AG09309 (cell line): ENCODE data around the gene AHCTF1.

ENCODE experiments used
- DNase-seq: peaks from one replicate; pipeline ENCODE4 v3.0.0-alpha.2; 2010; ENCODE audit warnings: low read depth
- H3K4me3 ChIP-seq: 2 replicates; pipeline ENCODE4 v1.5.1; 2011; ENCODE audit warnings: mild to moderate bottlenecking, low read depth, low read length, moderate library complexity; ENCODE audit not compliant: control insufficient read depth
- TF ChIP-seq, protein P1 (sequence below): IDR thresholded peaks from 2 replicates; pipeline ENCODE4 v1.5.1; 2011; ENCODE audit warnings: mild to moderate bottlenecking, low read depth, low read length, inconsistent platforms; ENCODE audit not compliant: insufficient read depth, control insufficient read depth; ENCODE audit errors: missing control alignments

AHCTF1 gene

GRCh38 chr1:246811985-246812384 is 119.8 kb downstream of the AHCTF1 start:
- H3K4me3 ChIP-seq = no peak overlapping the region
- TF ChIP-seq, protein P1, sequence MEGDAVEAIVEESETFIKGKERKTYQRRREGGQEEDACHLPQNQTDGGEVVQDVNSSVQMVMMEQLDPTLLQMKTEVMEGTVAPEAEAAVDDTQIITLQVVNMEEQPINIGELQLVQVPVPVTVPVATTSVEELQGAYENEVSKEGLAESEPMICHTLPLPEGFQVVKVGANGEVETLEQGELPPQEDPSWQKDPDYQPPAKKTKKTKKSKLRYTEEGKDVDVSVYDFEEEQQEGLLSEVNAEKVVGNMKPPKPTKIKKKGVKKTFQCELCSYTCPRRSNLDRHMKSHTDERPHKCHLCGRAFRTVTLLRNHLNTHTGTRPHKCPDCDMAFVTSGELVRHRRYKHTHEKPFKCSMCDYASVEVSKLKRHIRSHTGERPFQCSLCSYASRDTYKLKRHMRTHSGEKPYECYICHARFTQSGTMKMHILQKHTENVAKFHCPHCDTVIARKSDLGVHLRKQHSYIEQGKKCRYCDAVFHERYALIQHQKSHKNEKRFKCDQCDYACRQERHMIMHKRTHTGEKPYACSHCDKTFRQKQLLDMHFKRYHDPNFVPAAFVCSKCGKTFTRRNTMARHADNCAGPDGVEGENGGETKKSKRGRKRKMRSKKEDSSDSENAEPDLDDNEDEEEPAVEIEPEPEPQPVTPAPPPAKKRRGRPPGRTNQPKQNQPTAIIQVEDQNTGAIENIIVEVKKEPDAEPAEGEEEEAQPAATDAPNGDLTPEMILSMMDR = no peak
- no peak for DNase-seq

DNA sequence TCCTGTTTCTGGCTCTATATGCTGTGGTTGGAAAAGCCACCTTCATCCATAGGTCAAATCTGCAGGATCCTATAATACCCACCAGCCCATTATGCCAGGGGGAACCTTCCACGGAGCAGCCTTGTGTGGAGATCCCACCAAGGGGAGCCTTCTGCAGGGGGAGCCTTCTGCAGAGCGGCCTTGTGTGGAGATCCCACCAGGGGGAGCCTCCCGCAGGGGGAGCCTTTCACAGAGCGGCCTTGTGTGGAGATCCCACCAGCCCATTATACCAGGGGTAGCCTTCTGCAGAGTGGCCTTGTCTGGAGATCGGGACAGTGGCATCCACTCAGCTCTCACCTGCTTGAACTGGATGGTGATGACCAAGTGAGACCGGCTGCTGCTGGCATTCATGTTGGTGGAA is 122.3 kb downstream of the AHCTF1 start:
- no peak for DNase-seq
- no peak overlapping the region for H3K4me3 ChIP-seq
- TF ChIP-seq, protein P1 = no peak

GRCh38 chr1:246805135-246805716 is 126.5 kb downstream of the AHCTF1 start:
- no peak for DNase-seq
- TF ChIP-seq, protein P1 = no peak
- H3K4me3 ChIP-seq = no peak overlapping the region

DNA sequence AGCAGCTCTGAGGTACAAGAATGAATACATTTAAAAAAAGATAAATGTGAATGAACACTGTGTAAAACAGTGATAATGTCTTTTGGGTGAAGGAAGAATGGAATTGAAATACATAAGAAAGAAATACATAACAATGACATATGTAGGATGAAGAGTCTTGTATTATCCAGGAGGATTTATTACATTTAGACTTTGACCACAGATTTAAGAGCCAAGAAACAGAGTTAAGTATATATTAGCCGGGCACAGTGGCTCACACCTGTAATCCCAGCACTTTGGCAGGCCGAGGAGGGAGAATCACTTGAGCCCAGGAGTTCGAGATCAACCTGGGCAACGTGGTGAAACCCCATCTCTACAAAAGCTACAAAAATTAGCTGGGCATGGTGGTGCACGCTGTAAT is 127.9 kb downstream of the AHCTF1 start:
- H3K4me3 ChIP-seq = no peak overlapping the region
- DNase-seq = no peak
- TF ChIP-seq, protein P1 = no peak

DNA sequence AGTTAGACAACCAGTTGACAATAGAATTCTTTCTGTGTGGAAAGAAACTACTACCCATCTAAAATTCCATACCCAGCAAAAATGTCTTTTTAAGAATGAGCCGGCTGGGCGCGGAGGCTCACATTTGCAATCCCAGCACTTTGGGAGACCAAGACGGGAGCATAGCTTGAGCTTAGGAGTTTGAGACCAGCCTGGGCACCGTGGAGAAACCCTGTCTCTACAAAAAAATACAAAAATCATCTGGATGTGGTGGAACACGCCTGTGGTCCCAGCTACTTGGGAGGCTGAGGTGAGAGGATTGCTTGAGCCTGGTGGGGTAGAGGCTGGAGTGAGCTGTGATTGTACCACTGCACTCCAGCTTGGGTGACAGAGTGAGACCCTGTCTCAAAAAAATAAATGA is 128.4 kb downstream of the AHCTF1 start:
- no peak for DNase-seq
- no peak overlapping the region for H3K4me3 ChIP-seq
- TF ChIP-seq, protein P1 = no peak

DNA sequence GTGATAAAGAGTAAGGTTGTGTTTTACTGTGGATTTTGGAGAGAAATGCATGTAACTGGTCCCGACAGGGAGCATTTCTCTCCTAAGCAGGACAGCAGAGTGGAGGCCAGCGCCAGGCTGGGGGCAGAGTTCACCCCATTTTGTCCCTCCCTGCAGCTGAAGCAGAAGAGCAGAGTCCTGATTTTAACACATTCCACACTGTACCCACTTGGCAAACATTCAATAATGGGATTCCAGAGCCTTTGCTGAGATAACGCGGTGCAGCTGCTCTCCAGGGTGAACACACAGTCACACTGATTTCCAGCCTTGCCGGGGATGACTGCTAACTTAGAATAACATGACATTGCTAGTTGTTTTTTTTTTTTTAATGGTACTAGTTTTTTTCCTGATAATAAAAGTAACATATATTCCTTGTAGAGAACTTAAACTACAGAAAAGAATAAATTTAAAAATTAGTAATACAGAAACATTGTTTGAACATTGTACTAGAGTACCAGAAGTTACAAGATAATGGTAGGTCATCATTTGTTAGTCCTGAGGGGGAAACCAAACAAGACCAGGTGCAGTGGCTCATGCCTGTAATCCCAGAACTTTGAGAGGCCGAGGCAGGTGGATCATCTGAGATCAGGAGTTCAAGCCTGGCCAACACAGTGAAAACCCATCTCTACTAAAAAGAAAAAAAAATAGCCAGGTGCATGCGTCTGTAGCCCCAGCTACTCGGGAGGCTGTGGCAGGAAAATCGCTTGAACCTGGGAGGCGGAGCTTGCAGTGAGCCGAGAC is 130.3 kb downstream of the AHCTF1 start:
- no peak for DNase-seq
- H3K4me3 ChIP-seq = no peak overlapping the region
- TF ChIP-seq, protein P1 = no peak
